Activated CD4-positive, alpha-beta T cell treated with anti-CD3 and anti-CD28 coated beads, Interleukin-2, amount 10 ng/mL, durations not matched to agents 7 days and 5 days (primary cell): Measurements from ENCODE around the gene JAKMIP2. TPM values are rescaled to one million over a fixed set of nuclear protein-coding genes. Genes with fewer than 3 reads are reported as not detected.
"Not testable (repeated sequence)": the region's sequence is repeated elsewhere in the genome, so short reads cannot be mapped to it uniquely, and the experiment has no call there.

Experiments used
- CTCF ChIA-PET: fragments of 350-600 bp; sonication (Branson Sonifier 250); formaldehyde crosslinking; loops from one replicate; lab custom pipeline; 2021; ENCODE audit warnings: antibody characterized with exemption; lab: Charles Lee
- POLR2A ChIA-PET: fragments of 350-600 bp; sonication (Branson Sonifier 250); formaldehyde crosslinking; loops from one replicate; lab custom pipeline; 2021; ENCODE audit warnings: antibody characterized with exemption; lab: Charles Lee
- DNase-seq: peaks from one replicate; pipeline ENCODE4 v3.0.0-alpha.2; 2020
- H3K27ac Mint-ChIP-seq: one replicate; pipeline ENCODE4 v1.8.0; 2021; ENCODE audit warnings: mild to moderate bottlenecking, moderate library complexity, mixed read lengths
- H3K27me3 Mint-ChIP-seq: one replicate; pipeline ENCODE4 v1.8.0; 2021; ENCODE audit warnings: mixed read lengths
- H3K36me3 Mint-ChIP-seq: one replicate; pipeline ENCODE4 v1.8.0; 2021; ENCODE audit warnings: low read depth, mixed read lengths
- H3K4me1 Mint-ChIP-seq: one replicate; pipeline ENCODE4 v1.8.0; 2021; ENCODE audit warnings: mixed read lengths
- H3K4me3 Mint-ChIP-seq: one replicate; pipeline ENCODE4 v1.8.0; 2021; ENCODE audit warnings: mild to moderate bottlenecking, moderate library complexity, mixed read lengths
- H3K9me3 Mint-ChIP-seq: one replicate; pipeline ENCODE4 v1.8.0; 2021; ENCODE audit warnings: mixed read lengths
- total RNA-seq, 2 experiments: library from RNA; stranded (reverse); gene quantifications; one replicate each; pipeline ENCODE4 v1.2.3, GENCODE V29; 2021

Gene JAKMIP2
- total RNA-seq, 2 experiments from 2014 or later = 4.3 to 5.3 TPM

DNA sequence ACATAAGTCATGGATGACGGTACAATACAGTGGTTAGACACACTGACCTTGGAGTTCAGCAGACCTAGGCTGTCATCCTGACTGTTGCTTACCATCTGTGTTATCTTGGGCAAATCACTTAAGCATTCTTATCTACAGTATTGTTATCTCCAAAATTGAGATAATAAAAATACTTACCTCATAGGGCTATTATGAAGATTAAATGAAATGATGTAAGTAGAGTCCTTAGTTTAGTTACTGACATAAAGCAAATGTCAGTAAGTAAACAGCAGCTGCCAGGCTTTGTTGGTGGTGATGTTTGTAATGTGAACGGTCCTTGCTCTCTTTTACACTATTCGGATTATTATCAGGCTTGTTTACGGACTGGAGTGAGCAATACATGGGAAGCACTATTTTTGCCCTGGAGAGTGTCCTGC, 165.3 kb downstream of the JAKMIP2 start:
- Mint-ChIP-seq H3K4me3 (no peak overlapping the region), H3K36me3 (no peaks in the 10 kb centered on the region), H3K27ac (no peak overlapping the region), H3K4me1 (no peaks in the 10 kb centered on the region), H3K27me3 (no peaks in the 10 kb centered on the region), H3K9me3 (no peaks in the 10 kb centered on the region)
- no peak for DNase-seq
- POLR2A ChIA-PET = no interaction called here
- CTCF ChIA-PET = no interaction called here

DNA sequence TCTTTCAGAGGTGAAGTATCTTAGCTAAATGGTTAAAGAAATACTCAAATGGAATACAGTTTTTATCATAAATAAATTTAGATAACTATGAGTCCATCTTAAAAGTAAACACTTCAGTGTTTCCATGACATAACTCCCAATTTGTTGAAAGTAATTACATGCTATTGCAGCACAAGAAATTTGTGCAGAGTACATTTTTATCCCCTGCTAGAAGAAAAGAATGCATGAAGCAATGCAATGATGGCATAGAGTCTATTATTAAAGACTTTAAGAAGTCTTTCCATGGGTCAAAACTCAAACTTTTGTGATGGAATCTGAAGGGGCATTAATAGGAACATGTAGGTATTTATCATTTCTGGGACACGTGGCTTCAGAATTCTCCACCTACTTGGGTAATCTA, 166.1 kb downstream of the JAKMIP2 start:
- no peaks in the 10 kb centered on the region for H3K36me3 Mint-ChIP-seq
- POLR2A ChIA-PET = no interaction called here
- no peak overlapping the region for H3K27ac Mint-ChIP-seq
- no peaks in the 10 kb centered on the region for H3K9me3 Mint-ChIP-seq
- H3K4me1 Mint-ChIP-seq = no peaks in the 10 kb centered on the region
- H3K4me3 Mint-ChIP-seq = no peak overlapping the region
- DNase-seq = no peak
- CTCF ChIA-PET = no interaction called here
- H3K27me3 Mint-ChIP-seq = no peaks in the 10 kb centered on the region

DNA sequence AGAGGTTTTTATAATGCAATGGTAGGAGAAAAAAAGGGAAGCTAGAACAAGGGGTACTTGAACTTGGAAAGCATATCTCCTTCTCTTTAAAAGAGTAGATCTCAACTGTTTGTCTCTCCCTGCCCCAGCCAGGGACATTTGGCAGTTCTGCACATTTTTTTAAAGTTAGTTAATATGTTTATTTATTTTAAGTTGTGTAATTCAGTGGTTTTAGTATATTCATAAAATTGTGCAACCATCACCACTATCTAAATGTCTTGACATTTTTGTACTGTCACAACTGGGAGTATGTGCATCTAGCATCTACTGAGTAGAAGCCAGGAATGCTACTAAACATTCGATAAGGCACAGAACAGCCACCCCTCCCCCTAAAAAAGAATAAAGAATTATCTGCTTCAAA, 169.2 kb downstream of the JAKMIP2 start:
- Mint-ChIP-seq H3K27ac (no peak overlapping the region), H3K4me1 (no peaks in the 10 kb centered on the region), H3K27me3 (no peaks in the 10 kb centered on the region), H3K4me3 (no peak overlapping the region), H3K9me3 (peaks cover 4% of the 10 kb centered on the region), H3K36me3 (no peaks in the 10 kb centered on the region)
- DNase-seq = no peak
- POLR2A ChIA-PET = no interaction called here
- CTCF ChIA-PET = no interaction called here

DNA sequence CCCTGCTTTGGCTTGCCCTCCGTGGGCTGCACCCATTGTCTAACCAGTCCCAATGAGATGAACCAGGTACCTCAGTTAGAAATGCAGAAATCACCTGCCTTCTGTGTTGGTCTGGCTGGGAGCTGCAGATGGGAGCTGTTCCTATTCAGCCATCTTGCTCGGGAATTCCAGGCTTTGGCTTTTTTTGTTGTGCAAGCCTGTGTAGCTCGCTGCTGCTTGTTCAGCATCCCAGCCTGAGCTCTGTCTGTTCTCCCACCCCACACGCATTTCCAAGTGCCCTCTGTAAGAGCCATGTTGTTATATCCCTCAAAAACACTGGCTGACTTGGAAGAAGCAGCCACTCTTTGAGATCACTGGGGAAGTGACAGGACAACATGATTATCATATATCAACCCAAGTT, 171.0 kb downstream of the JAKMIP2 start:
- Mint-ChIP-seq H3K4me3 (no peak overlapping the region), H3K27ac (no peak overlapping the region), H3K27me3 (no peaks in the 10 kb centered on the region), H3K36me3 (no peaks in the 10 kb centered on the region), H3K9me3 (peaks cover 4% of the 10 kb centered on the region), H3K4me1 (no peaks in the 10 kb centered on the region)
- CTCF ChIA-PET = no interaction called here
- no peak for DNase-seq
- POLR2A ChIA-PET = no interaction called here

DNA sequence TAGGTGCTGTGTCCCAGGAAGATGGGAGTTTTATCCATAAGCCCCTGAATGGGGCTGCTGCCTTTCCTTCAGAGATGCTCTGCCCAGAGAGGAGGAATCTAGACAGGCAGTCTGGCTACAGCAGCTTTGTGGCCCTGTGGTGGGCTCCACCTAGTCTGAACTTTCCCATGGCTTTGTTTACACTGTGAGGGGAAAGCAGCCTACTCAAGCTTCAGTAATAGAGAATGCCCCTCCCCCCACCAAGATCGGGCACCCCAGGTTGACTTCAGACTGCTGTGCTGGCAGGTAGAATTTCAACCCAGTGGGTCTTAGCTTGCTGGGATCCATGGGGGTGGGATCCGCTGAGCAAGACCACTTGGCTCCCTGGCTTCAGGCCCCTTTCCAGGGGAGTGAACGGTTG, 171.7 kb downstream of the JAKMIP2 start:
- Mint-ChIP-seq H3K36me3 (no peaks in the 10 kb centered on the region), H3K4me3 (no peak overlapping the region), H3K27ac (no peak overlapping the region), H3K9me3 (peaks cover 4% of the 10 kb centered on the region), H3K27me3 (no peaks in the 10 kb centered on the region), H3K4me1 (no peaks in the 10 kb centered on the region)
- no peak for DNase-seq
- ChIA-PET POLR2A (no interaction called here), CTCF (no interaction called here)

DNA sequence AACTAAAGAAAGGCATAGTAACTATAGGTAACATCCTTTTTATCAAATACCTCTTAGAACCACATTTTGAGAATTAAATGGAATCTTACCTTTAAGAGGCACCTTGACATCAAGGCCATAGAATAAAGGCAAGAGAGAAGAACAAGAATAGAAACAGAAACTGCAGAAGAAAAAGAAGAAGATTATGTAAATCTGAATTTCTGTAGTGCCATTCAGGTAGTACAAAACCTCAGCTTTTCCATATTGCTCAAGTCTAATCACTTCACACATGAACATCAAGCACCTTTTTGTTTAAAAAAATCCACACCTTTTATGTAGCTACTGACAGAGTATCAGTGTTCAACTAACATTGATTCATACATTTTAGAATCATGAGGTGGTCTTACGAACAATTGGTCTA, 180.9 kb downstream of the JAKMIP2 start:
- POLR2A ChIA-PET = no interaction called here
- Mint-ChIP-seq H3K27ac (no peak overlapping the region), H3K4me3 (no peak overlapping the region), H3K36me3 (no peaks in the 10 kb centered on the region), H3K9me3 (no peaks in the 10 kb centered on the region), H3K27me3 (no peaks in the 10 kb centered on the region), H3K4me1 (no peaks in the 10 kb centered on the region)
- DNase-seq = no peak
- CTCF ChIA-PET = no interaction called here

DNA sequence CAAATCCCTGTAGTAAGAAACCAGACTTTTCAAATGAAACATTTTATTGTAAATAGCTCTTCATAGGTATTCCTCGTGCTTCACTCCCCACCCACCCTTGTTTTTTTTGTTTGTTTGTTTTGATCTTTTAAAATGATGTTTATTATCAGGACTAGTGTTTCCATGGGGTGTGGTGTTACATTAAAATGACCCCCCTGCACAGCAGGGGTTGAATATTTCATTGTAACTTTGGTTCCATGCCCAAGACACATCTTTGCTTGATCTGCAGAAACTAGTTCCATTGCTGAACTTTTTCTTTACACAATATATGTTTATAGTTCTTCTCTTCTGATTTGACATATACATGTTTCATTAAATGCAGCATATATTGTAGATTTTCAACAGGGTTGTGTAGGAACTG, 191.4 kb downstream of the JAKMIP2 start:
- Mint-ChIP-seq H3K4me3 (no peak overlapping the region), H3K4me1 (no peaks in the 10 kb centered on the region), H3K9me3 (no peaks in the 10 kb centered on the region), H3K27ac (no peak overlapping the region), H3K27me3 (no peaks in the 10 kb centered on the region), H3K36me3 (no peaks in the 10 kb centered on the region)
- no peak for DNase-seq
- POLR2A ChIA-PET = no interaction called here
- CTCF ChIA-PET = no interaction called here

DNA sequence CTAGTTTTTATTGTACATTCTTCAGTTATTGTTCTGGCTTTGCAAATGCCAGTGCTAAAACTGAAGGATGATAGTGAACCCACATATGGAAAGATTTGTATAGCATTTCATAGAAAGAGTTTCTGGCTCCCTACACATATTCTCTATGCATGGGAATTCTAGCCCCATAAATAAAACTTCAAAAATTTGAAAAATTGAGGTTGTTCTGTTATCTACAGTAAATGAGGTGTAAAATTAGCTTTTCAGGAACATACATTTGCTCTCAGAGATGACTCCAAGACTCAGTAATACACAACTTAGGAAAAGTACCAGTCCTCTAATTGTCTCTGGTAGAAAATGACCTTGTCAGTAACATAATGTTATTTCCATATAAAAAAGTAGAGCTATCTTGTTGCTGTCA, 192.4 kb downstream of the JAKMIP2 start:
- ChIA-PET CTCF (no interaction called here), POLR2A (no interaction called here)
- no peaks in the 10 kb centered on the region for H3K4me1 Mint-ChIP-seq
- no peaks in the 10 kb centered on the region for H3K36me3 Mint-ChIP-seq
- H3K9me3 Mint-ChIP-seq = no peaks in the 10 kb centered on the region
- no peak overlapping the region for H3K27ac Mint-ChIP-seq
- H3K27me3 Mint-ChIP-seq = no peaks in the 10 kb centered on the region
- H3K4me3 Mint-ChIP-seq = no peak overlapping the region
- DNase-seq = no peak

DNA sequence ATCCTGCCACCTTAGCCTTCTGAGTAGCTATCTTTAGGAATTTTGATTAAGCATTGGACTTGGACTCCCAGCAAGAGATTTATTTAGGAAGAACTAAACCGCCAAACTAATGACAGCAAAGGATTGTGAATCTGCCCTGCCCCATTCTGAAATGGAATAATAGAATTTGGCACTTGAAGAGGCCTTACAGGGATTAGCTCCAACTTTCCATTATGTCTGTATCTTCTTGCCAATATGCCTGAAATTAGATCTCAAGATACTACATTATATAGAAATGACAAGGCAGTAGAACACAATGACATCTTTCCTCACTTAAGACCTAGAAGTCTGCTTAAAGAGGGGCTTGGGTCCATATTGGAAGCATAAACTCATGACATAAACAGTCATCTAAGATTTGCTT, 195.7 kb downstream of the JAKMIP2 start:
- no peak overlapping the region for H3K27ac Mint-ChIP-seq
- no peaks in the 10 kb centered on the region for H3K4me1 Mint-ChIP-seq
- POLR2A ChIA-PET = no interaction called here
- H3K9me3 Mint-ChIP-seq = peaks cover 2% of the 10 kb centered on the region
- CTCF ChIA-PET = no interaction called here
- DNase-seq = no peak
- no peak overlapping the region for H3K4me3 Mint-ChIP-seq
- no peaks in the 10 kb centered on the region for H3K27me3 Mint-ChIP-seq
- H3K36me3 Mint-ChIP-seq = no peaks in the 10 kb centered on the region

DNA sequence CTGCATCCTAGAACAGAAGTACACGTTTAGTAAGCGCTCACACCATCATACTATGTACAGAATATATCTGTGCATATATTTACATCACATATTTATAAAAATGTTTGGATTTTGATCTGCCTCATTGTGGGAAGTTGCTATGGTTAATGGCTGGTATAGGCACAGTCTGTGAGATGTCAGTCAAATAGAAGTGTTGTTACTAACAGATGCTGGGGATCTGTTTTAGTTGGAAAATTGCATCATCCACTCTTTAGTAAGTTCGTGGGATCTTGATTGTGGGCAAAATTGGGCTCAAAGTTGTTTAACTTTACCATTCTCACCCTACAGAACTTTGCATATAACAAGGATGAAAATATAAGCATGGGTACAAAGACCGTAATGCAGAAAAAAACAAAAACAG, 196.3 kb downstream of the JAKMIP2 start:
- H3K4me3 Mint-ChIP-seq = no peak overlapping the region
- POLR2A ChIA-PET = no interaction called here
- H3K36me3 Mint-ChIP-seq = no peaks in the 10 kb centered on the region
- no peak for DNase-seq
- CTCF ChIA-PET = no interaction called here
- no peaks in the 10 kb centered on the region for H3K4me1 Mint-ChIP-seq
- peaks cover 2% of the 10 kb centered on the region for H3K9me3 Mint-ChIP-seq
- no peak overlapping the region for H3K27ac Mint-ChIP-seq
- no peaks in the 10 kb centered on the region for H3K27me3 Mint-ChIP-seq

DNA sequence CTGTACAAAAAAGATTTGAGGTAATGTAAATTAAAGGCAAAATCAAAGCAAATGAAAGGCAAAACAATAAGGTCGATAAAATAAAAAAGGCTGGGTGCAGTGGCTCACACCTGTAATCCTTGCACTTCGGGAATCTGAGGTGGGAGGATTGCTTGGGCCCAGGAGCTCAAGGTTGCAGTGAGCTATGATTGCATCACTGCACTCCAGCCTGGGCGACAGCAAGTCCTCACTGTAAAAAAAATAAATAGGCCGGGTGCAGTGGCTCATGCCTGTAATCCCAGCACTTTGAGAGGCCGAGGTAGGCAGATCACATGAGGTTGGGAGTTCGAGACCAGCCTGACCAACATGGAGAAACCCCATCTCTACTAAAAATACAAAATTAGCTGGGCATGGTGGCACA, 200.3 kb downstream of the JAKMIP2 start:
- H3K27me3 Mint-ChIP-seq, H3K4me3 Mint-ChIP-seq, H3K9me3 Mint-ChIP-seq, H3K36me3 Mint-ChIP-seq, H3K27ac Mint-ChIP-seq, H3K4me1 Mint-ChIP-seq, POLR2A ChIA-PET, CTCF ChIA-PET, DNase-seq: not testable (repeated sequence)

DNA sequence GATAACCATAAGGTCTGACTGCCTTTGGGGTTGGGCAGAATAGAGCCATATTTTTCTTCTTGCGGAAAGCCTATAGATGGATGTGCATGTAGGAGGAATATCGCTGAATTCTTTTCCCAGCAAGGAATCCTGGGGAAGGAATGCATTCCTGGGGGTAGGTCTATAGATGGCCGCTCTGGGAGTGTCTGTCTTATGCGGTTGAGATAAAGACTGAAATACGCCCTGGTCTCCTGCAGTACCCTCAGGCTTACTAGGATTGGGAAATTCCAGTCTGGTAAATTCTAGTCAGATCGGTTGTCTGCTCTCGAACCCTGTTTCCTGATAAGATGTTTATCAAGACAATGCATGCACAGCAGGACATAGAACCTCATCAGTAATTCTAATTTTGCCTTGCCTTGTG, 202.1 kb downstream of the JAKMIP2 start:
- H3K9me3 Mint-ChIP-seq, H3K4me1 Mint-ChIP-seq, H3K27me3 Mint-ChIP-seq, DNase-seq, CTCF ChIA-PET, H3K4me3 Mint-ChIP-seq, H3K27ac Mint-ChIP-seq, POLR2A ChIA-PET, H3K36me3 Mint-ChIP-seq: not testable (repeated sequence)

DNA sequence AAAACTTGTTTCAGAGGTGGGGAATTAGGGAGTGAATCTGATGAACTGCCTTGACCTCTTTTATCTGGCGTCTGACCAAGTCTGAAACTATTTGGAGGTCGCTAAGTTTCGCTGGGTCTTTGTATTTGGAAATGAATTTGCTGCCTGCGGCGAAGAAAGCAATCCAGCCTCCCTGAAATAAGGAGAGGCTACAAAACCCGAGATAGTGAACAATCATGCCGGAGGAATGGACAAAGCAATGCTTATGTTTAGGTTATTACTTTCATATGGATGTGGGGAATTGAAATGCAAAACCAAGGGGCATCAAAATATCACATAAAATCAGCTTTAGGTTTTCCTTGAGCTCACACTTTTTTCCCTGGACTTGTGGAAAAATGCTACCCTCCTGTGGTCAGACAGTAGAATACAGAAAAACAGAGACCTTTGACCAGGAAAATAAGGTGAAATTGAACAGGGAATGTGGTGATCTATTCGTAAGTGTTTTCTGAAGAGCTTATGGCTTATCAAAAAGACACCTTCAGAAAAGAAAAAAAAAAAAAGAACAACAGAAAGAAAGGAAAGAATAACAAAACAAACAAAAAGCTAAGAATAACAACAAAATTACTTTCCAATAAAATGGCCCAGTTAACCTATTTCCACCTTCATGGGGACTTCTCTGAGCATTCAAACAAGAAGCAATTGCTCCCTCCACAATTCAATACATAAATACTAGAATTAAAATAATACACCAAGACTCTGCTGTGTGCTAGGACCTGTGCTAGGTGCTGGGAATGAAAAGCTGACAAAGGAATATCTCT, 204.1 kb downstream of the JAKMIP2 start:
- no peak overlapping the region for H3K27ac Mint-ChIP-seq
- no peak overlapping the region for H3K4me3 Mint-ChIP-seq
- H3K27me3 Mint-ChIP-seq = no peaks in the 10 kb centered on the region
- ChIA-PET CTCF (no interaction called here), POLR2A (no interaction called here)
- H3K4me1 Mint-ChIP-seq = no peaks in the 10 kb centered on the region
- H3K36me3 Mint-ChIP-seq = no peaks in the 10 kb centered on the region
- no peak for DNase-seq
- peaks cover 2% of the 10 kb centered on the region for H3K9me3 Mint-ChIP-seq
